Measurements from ENCODE around the gene ATP8B1. TPM values are rescaled to one million over a fixed set of nuclear protein-coding genes. Genes with fewer than 3 reads are reported as not detected.
"Not testable (repeated sequence)": the region's sequence is repeated elsewhere in the genome, so short reads cannot be mapped to it uniquely, and the experiment has no call there.

The ATP8B1 gene
- total RNA-seq, 1 donor from 2014 or later = 0.16 TPM

GRCh38 chr18:57835904-57836303, 32.8 kb upstream of the ATP8B1 start:
- H3K27me3 Mint-ChIP-seq (ENCODE audit: insufficient read depth) = peaks cover 5% of the 10 kb centered on the region
- intact Hi-C loops (cut with micrococcal nuclease) = loop anchor here (2.0 to 10.0 kb wide), 3 partner anchors 469 to 1309 kb away; no protein-coding TSS in a partner anchor
- H3K9me3 Mint-ChIP-seq = peaks cover 30% of the 10 kb centered on the region

GRCh38 chr18:57834616-57835015, 31.5 kb upstream of the ATP8B1 start:
- Mint-ChIP-seq H3K4me3 (no peak overlapping the region), H3K27me3 (ENCODE audit: insufficient read depth) (peaks cover 9% of the 10 kb centered on the region), H3K9me3 (peaks cover 33% of the 10 kb centered on the region), H3K36me3 (ENCODE audit: low read depth) (peaks cover 3% of the 10 kb centered on the region), H3K27ac (no peak overlapping the region), H3K4me1 (ENCODE audit: low read depth) (peaks cover 36% of the 10 kb centered on the region)
- DNase-seq (ENCODE audit: low spot score) = no peak
- intact Hi-C loops (cut with micrococcal nuclease) = loop anchor here (5.0 to 10.0 kb wide), 3 partner anchors 470 to 1310 kb away; no protein-coding TSS in a partner anchor

More at GRCh38 chr18:57835904-57836303, 32.8 kb upstream of the ATP8B1 start:
- H3K4me3 Mint-ChIP-seq = no peak overlapping the region
- H3K36me3 Mint-ChIP-seq (ENCODE audit: low read depth) = peaks cover 3% of the 10 kb centered on the region
- H3K4me1 Mint-ChIP-seq (ENCODE audit: low read depth) = peaks cover 36% of the 10 kb centered on the region
- no peak overlapping the region for H3K27ac Mint-ChIP-seq
- no peak for DNase-seq (ENCODE audit: low spot score)

- H3K27me3 Mint-ChIP-seq (ENCODE audit: insufficient read depth) = peaks cover 14% of the 10 kb centered on the region
- H3K4me1 Mint-ChIP-seq (ENCODE audit: low read depth) = peaks cover 34% of the 10 kb centered on the region
- peak; percentile 3 for DNase-seq (ENCODE audit: low spot score)
- peaks cover 32% of the 10 kb centered on the region for H3K9me3 Mint-ChIP-seq
- intact Hi-C loops (cut with micrococcal nuclease) = loop anchor here (1.0 to 10.0 kb wide), 6 partner anchors 8 to 1311 kb away; partner anchors contain the start of gene NARS1
- peaks cover 3% of the 10 kb centered on the region for H3K36me3 Mint-ChIP-seq (ENCODE audit: low read depth)
- peak overlapping the region; percentile 25 for H3K27ac Mint-ChIP-seq
- H3K4me3 Mint-ChIP-seq = peak overlapping the region; percentile 68
Observed at GRCh38 chr18:57833441-57834101, 30.5 kb upstream of the ATP8B1 start.

GRCh38 chr18:57832730-57833129, 29.6 kb upstream of the ATP8B1 start:
- no peak overlapping the region for H3K4me3 Mint-ChIP-seq

GRCh38 chr18:57831597-57832377, 28.7 kb upstream of the ATP8B1 start:
- Mint-ChIP-seq H3K9me3 (peaks cover 23% of the 10 kb centered on the region), H3K27me3 (ENCODE audit: insufficient read depth) (peaks cover 12% of the 10 kb centered on the region), H3K4me3 (no peak overlapping the region), H3K4me1 (ENCODE audit: low read depth) (peaks cover 26% of the 10 kb centered on the region), H3K36me3 (ENCODE audit: low read depth) (peaks cover 3% of the 10 kb centered on the region), H3K27ac (no peak overlapping the region)
- intact Hi-C loops (cut with micrococcal nuclease) = loop anchor here (2.0 to 10.0 kb wide), 5 partner anchors 211 to 1313 kb away; partner anchors contain the start of gene NARS1
- DNase-seq (ENCODE audit: low spot score) = no peak

More at GRCh38 chr18:57832730-57833129, 29.6 kb upstream of the ATP8B1 start:
- peaks cover 26% of the 10 kb centered on the region for H3K4me1 Mint-ChIP-seq (ENCODE audit: low read depth)
- peaks cover 3% of the 10 kb centered on the region for H3K36me3 Mint-ChIP-seq (ENCODE audit: low read depth)
- intact Hi-C loops (cut with micrococcal nuclease) = loop anchor here (1.0 to 10.0 kb wide), 6 partner anchors 9 to 1312 kb away; partner anchors contain the start of gene NARS1
- peaks cover 28% of the 10 kb centered on the region for H3K9me3 Mint-ChIP-seq
- DNase-seq (ENCODE audit: low spot score) = no peak
- H3K27me3 Mint-ChIP-seq (ENCODE audit: insufficient read depth) = peaks cover 14% of the 10 kb centered on the region
- no peak overlapping the region for H3K27ac Mint-ChIP-seq

GRCh38 chr18:57827646-57828045, 24.5 kb upstream of the ATP8B1 start:
- H3K4me1 Mint-ChIP-seq (ENCODE audit: low read depth) = peaks cover 10% of the 10 kb centered on the region
- peaks cover 13% of the 10 kb centered on the region for H3K27me3 Mint-ChIP-seq (ENCODE audit: insufficient read depth)
- no peak overlapping the region for H3K27ac Mint-ChIP-seq
- peaks cover 3% of the 10 kb centered on the region for H3K36me3 Mint-ChIP-seq (ENCODE audit: low read depth)
- DNase-seq (ENCODE audit: low spot score) = no peak
- intact Hi-C loops (cut with micrococcal nuclease) = no loop called here
- H3K9me3 Mint-ChIP-seq = peaks cover 15% of the 10 kb centered on the region
- no peak overlapping the region for H3K4me3 Mint-ChIP-seq

GRCh38 chr18:57826252-57826651, 23.1 kb upstream of the ATP8B1 start:
- H3K9me3 Mint-ChIP-seq = peaks cover 6% of the 10 kb centered on the region
- no peak overlapping the region for H3K4me3 Mint-ChIP-seq
- intact Hi-C loops (cut with micrococcal nuclease) = no loop called here
- H3K36me3 Mint-ChIP-seq (ENCODE audit: low read depth) = no peaks in the 10 kb centered on the region
- H3K27ac Mint-ChIP-seq = no peak overlapping the region
- H3K27me3 Mint-ChIP-seq (ENCODE audit: insufficient read depth) = peaks cover 15% of the 10 kb centered on the region
- peaks cover under 1% of the 10 kb centered on the region for H3K4me1 Mint-ChIP-seq (ENCODE audit: low read depth)
- DNase-seq (ENCODE audit: low spot score) = no peak

GRCh38 chr18:57820583-57820982, 17.5 kb upstream of the ATP8B1 start:
- H3K4me3 Mint-ChIP-seq; H3K36me3 Mint-ChIP-seq (ENCODE audit: low read depth); intact Hi-C loops (cut with micrococcal nuclease); DNase-seq (ENCODE audit: low spot score); H3K27ac Mint-ChIP-seq; H3K4me1 Mint-ChIP-seq (ENCODE audit: low read depth); H3K9me3 Mint-ChIP-seq: not testable (repeated sequence)
- H3K27me3 Mint-ChIP-seq (ENCODE audit: insufficient read depth) = peaks cover 10% of the 10 kb centered on the region

GRCh38 chr18:57819671-57820460, 16.8 kb upstream of the ATP8B1 start:
- DNase-seq (ENCODE audit: low spot score) = no peak
- H3K27me3 Mint-ChIP-seq (ENCODE audit: insufficient read depth) = peaks cover 10% of the 10 kb centered on the region
- H3K4me3 Mint-ChIP-seq = no peak overlapping the region
- no peaks in the 10 kb centered on the region for H3K4me1 Mint-ChIP-seq (ENCODE audit: low read depth)
- H3K36me3 Mint-ChIP-seq (ENCODE audit: low read depth) = peaks cover 1% of the 10 kb centered on the region
- no peak overlapping the region for H3K27ac Mint-ChIP-seq
- intact Hi-C loops (cut with micrococcal nuclease) = no loop called here
- H3K9me3 Mint-ChIP-seq = no peaks in the 10 kb centered on the region

- intact Hi-C loops (cut with micrococcal nuclease) = no loop called here
- no peak for DNase-seq (ENCODE audit: low spot score)
- no peaks in the 10 kb centered on the region for H3K4me1 Mint-ChIP-seq (ENCODE audit: low read depth)
- H3K27me3 Mint-ChIP-seq (ENCODE audit: insufficient read depth) = peaks cover 10% of the 10 kb centered on the region
- H3K36me3 Mint-ChIP-seq (ENCODE audit: low read depth) = peaks cover 1% of the 10 kb centered on the region
- H3K4me3 Mint-ChIP-seq = no peak overlapping the region
- H3K27ac Mint-ChIP-seq = no peak overlapping the region
- H3K9me3 Mint-ChIP-seq = peaks cover 2% of the 10 kb centered on the region
Observed at GRCh38 chr18:57819119-57819518, 16.0 kb upstream of the ATP8B1 start.

GRCh38 chr18:57816208-57816954, 13.3 kb upstream of the ATP8B1 start:
- DNase-seq (ENCODE audit: low spot score) = no peak
- Mint-ChIP-seq H3K4me1 (ENCODE audit: low read depth) (no peaks in the 10 kb centered on the region), H3K4me3 (no peak overlapping the region), H3K27me3 (ENCODE audit: insufficient read depth) (peaks cover 9% of the 10 kb centered on the region), H3K27ac (no peak overlapping the region), H3K9me3 (peaks cover 10% of the 10 kb centered on the region), H3K36me3 (ENCODE audit: low read depth) (peaks cover 1% of the 10 kb centered on the region)
- intact Hi-C loops (cut with micrococcal nuclease) = no loop called here

- Mint-ChIP-seq H3K27me3 (ENCODE audit: insufficient read depth) (peaks cover 9% of the 10 kb centered on the region), H3K27ac (no peak overlapping the region), H3K9me3 (peaks cover 13% of the 10 kb centered on the region), H3K4me1 (ENCODE audit: low read depth) (no peaks in the 10 kb centered on the region), H3K4me3 (no peak overlapping the region), H3K36me3 (ENCODE audit: low read depth) (peaks cover 1% of the 10 kb centered on the region)
- no peak for DNase-seq (ENCODE audit: low spot score)
- intact Hi-C loops (cut with micrococcal nuclease) = no loop called here
Observed at GRCh38 chr18:57814555-57814954, 11.4 kb upstream of the ATP8B1 start.

Data from activated T-helper 1 cell treated with anti-CD3 and anti-CD28 coated beads, Interleukin-12 subunit alpha, Interleukin-12 subunit beta, Interleukin-2, Interleukin-4 antibody, amounts not matched to agents 30 ng/mL and 10 ng/mL and 1 ng/mL, durations not matched to agents 14 hours and 24 hours and 36 hours (primary cell).